Body of pancreas (tissue), 4 donors: ENCODE results near the gene OR9G4.

ENCODE experiments used
- POLR2A ChIP-seq, 3 donors: fragments of 450-650 bp; IDR thresholded peaks; one replicate each; pipeline ENCODE4 v1.6.1; 2016; ENCODE audit warnings: antibody characterized with exemption in 3 of 3, mild to moderate bottlenecking in 2 of 3
- TF ChIP-seq, protein P1 (sequence below), 7 experiments: fragments of 450-650 bp in 4 of 7; fragments of 200-600 bp in 3 of 7; sonication (generic) in 3 of 7; IDR thresholded peaks; one replicate each; pipeline ENCODE4 v1.5.1; 2016 to 2019; ENCODE audit warnings: antibody characterized with exemption in 7 of 7

DNA sequence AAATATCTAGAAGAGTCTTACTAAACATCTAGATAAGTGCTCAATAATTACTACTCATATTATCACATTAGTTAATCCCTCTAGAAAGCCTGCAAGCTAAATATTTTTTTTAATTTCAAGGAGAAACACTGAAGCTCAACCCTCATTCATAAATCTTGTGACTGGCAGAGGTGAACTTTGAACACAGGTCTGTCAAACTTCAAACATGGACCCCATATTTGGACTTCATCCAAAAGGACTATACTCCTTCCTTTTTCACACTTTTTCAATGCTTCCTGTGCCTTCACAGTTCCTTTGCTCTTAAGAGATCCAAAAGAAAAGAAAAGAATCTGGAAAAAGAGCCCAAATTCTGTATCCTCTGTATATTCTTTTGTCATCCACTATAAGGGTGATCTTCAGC lies 28.3 kb upstream of the OR9G4 start:
- no peak for TF ChIP-seq POLR2A (IDR thresholded peaks at IDR 0.05)
- TF ChIP-seq, protein P1, sequence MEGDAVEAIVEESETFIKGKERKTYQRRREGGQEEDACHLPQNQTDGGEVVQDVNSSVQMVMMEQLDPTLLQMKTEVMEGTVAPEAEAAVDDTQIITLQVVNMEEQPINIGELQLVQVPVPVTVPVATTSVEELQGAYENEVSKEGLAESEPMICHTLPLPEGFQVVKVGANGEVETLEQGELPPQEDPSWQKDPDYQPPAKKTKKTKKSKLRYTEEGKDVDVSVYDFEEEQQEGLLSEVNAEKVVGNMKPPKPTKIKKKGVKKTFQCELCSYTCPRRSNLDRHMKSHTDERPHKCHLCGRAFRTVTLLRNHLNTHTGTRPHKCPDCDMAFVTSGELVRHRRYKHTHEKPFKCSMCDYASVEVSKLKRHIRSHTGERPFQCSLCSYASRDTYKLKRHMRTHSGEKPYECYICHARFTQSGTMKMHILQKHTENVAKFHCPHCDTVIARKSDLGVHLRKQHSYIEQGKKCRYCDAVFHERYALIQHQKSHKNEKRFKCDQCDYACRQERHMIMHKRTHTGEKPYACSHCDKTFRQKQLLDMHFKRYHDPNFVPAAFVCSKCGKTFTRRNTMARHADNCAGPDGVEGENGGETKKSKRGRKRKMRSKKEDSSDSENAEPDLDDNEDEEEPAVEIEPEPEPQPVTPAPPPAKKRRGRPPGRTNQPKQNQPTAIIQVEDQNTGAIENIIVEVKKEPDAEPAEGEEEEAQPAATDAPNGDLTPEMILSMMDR (IDR thresholded peaks at IDR 0.05): no peak
